Measurements from ENCODE around the gene CHCHD6. TPM values are rescaled to one million over a fixed set of nuclear protein-coding genes. Genes with fewer than 3 reads are reported as not detected.
A peak's percentile ranks its signal among the peaks of the same experiment; 100 is the strongest.

Gene CHCHD6
- total RNA-seq, 1 experiment from 2014 or later, result 36.3 TPM

- CTCF ChIA-PET, result no interaction called here
- peaks cover 20 to 24% of the 10 kb centered on the region in 2 experiments for H3K4me1 ChIP-seq (ENCODE audit: control insufficient read depth in 1 of 2, insufficient read depth in 2 of 2, low read length in 2 of 2)
- no TSS peak for BruUV-seq (replicated peaks)
- TF ChIP-seq CTCF (IDR thresholded peaks at IDR 0.05 in 2 of 3, conservative IDR thresholded peaks at IDR 0.05 in 1 of 3; ENCODE audit: borderline replicate concordance in 1 of 3, insufficient read depth in 1 of 3, low read depth in 2 of 3, low read length in 2 of 3) (peak in 2 of 3 experiments; percentile 30 to 38; a peak in 3 of 6 replicates), RAD21 (IDR thresholded peaks at IDR 0.05; ENCODE audit: low read depth) (peak; percentile 50), YY1 (IDR thresholded peaks at IDR 0.05; ENCODE audit: extremely low read depth, insufficient replicate concordance, low read depth, low read length) (no peak), SP1 (IDR thresholded peaks at IDR 0.05; ENCODE audit: low read depth) (no peak), MAX (IDR thresholded peaks at IDR 0.05) (peak; percentile 70)
- no peaks in the 10 kb centered on the region for H3K27me3 ChIP-seq (ENCODE audit: insufficient read depth, low read length)
- no peaks in the 10 kb centered on the region; the same call in 1 of the 2 replicates for H4K20me1 ChIP-seq (ENCODE audit: insufficient read depth)
- peak overlapping the region in 1 of 2 experiments; percentile 33; a peak in 2 of 4 replicates for H3K4me3 ChIP-seq (replicated peaks in 1 of 2; ENCODE audit: low read depth in 1 of 2, low read length in 2 of 2)
- H3K9me2 ChIP-seq (ENCODE audit: insufficient read depth), result no peaks in the 10 kb centered on the region
- DNase-seq (ENCODE audit: low read depth, low spot score), result peak; percentile 36
- H3K9me3 ChIP-seq (ENCODE audit: control insufficient read depth in 1 of 2, insufficient read depth in 1 of 2, low read depth in 1 of 2, low read length in 2 of 2), result no peaks in the 10 kb centered on the region
- peak overlapping the region; percentile 74 for H3K4me2 ChIP-seq (ENCODE audit: low read length)
- no peaks in the 10 kb centered on the region for H3K36me3 ChIP-seq (ENCODE audit: control insufficient read depth in 1 of 2, insufficient read depth in 2 of 2, low read length in 2 of 2)
- H3K9ac ChIP-seq (ENCODE audit: low read length), result peak overlapping the region; percentile 28; the same call in 1 of the 2 replicates
- RAD21 ChIA-PET (ENCODE audit: low non-redundant PET in 1 of 2, low total read pairs in 2 of 2, uncharacterized antibody in 2 of 2, unreplicated experiment in 2 of 2), result no interaction called here
- peak; percentile 88 for ATAC-seq
- POLR2A ChIA-PET, result no interaction called here
- H3K27ac ChIP-seq (ENCODE audit: low read depth, low read length), result peak overlapping the region; percentile 30; the same call in 1 of the 2 replicates
- H2AFZ ChIP-seq (ENCODE audit: low read depth, low read length, poor library complexity, severe bottlenecking), result no peak overlapping the region
- peaks cover 5% of the 10 kb centered on the region; the same call in 1 of the 2 replicates for H3K79me2 ChIP-seq (ENCODE audit: insufficient read depth, low read length)
- intact Hi-C loops (cut with micrococcal nuclease), result no loop called here
These were observed 42.5 kb downstream of the CHCHD6 start for GRCh38 chr3:126746395-126747177.

Measured in HCT116 (cell line).